ENCODE measurements around the gene ALLC.
"Not testable (repeated sequence)": the region's sequence is repeated elsewhere in the genome, so short reads cannot be mapped to it uniquely, and the experiment has no call there.

Gene ALLC

DNA sequence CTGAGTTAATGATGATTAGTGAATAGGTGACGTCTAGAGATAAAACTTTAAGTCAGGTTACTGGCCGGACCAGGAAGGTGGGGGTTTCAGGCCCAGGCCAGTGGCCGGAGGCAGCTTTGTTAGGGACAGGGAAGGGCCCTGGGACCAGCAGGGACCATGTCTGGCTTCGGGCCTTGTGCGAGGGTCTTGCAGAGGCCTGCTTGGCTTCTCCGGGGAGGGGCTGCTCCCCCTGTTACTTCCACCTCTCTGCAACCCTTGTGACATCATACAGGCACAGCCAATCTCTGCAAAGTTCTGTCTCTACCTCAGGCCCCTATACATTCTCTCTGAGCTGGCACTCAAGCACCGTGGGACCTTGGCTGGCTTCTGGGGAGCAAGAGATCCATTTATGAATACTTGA lies at the start of gene ALLC:
Gene ALLC (plus strand): TSS at position 320 of the 400 bp plus-strand sequence. CDS start 12,958 bp downstream, outside the sequence.
- DNase-seq (ENCODE audit: low read depth), result no peak

DNA sequence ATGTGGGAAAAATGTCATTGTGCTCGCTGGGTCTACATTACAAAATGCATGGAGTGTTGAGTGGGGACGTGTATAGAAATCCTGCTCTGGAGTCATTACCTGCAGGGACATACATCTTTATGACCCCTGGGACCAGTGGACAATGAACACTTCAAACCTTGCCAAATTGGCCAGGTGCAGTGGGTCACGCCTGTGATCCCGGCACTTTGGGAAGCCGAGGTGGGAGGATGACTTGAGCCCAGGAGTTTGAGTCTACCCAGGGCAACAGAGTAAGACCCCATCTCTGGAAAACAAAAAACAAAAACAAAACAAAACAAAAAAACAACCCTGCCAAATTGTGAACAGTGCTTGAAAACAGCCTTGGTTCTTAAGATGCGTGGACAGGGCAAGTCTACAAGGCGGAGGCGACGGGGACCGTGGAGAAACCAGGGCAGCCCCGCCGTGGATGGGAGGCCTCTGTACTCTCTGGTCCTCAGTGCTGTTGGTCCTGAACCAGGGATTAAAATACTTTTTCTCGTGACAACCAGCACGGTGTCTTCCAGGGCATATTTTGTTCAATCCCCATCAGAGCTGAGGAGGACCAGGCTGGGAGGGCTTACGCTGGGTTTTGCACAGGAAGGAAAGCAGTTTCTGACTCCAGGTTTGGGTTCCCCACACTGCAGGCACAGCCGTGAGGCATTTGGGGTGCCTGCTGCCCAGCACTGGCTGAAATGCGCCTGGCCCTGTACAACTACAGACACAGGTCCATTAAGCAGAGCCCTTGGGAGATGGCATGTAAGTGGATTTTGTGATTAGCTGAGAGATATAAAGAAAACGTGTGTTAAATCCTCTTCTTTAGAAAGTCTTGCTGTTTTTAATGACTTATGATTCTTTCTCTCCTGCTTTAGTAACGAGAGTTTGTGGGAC lies 49.4 kb upstream of the ALLC start:
- no peak overlapping the region for H3K4me3 ChIP-seq (ENCODE audit: control insufficient read depth, low read depth, low read length)
- TF ChIP-seq, protein P1, sequence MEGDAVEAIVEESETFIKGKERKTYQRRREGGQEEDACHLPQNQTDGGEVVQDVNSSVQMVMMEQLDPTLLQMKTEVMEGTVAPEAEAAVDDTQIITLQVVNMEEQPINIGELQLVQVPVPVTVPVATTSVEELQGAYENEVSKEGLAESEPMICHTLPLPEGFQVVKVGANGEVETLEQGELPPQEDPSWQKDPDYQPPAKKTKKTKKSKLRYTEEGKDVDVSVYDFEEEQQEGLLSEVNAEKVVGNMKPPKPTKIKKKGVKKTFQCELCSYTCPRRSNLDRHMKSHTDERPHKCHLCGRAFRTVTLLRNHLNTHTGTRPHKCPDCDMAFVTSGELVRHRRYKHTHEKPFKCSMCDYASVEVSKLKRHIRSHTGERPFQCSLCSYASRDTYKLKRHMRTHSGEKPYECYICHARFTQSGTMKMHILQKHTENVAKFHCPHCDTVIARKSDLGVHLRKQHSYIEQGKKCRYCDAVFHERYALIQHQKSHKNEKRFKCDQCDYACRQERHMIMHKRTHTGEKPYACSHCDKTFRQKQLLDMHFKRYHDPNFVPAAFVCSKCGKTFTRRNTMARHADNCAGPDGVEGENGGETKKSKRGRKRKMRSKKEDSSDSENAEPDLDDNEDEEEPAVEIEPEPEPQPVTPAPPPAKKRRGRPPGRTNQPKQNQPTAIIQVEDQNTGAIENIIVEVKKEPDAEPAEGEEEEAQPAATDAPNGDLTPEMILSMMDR (conservative IDR thresholded peaks at IDR 0.05; ENCODE audit: control insufficient read depth, insufficient read depth, low read depth, low read length), result no peak
- no peak for DNase-seq (ENCODE audit: low read depth)

More for the DNA sequence above, at the start of gene ALLC:
- no peak within 1 kb of the TSS for H3K4me3 ChIP-seq (ENCODE audit: control insufficient read depth, low read depth, low read length)
- TF ChIP-seq, protein P1 (conservative IDR thresholded peaks at IDR 0.05; ENCODE audit: control insufficient read depth, insufficient read depth, low read depth, low read length), result no peak

DNA sequence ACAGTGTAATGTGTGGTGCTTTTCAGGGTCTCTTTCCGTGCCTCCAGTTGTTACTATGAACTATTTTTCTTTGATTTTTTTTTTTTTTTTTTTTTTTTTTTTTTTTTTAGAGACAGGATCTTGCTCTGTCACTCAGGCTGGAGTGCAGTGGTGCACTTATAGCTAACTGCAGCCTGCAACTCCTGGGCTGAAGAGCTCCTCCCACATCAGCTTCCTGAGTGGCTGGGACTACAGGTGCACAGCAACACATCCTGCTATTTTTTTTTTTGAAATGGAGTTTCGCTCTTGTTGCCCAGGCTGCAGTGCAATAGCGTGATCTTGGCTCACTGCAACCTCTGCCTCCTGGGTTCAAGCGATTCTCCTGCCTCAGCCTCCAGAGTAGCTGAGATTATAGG lies 48.7 kb upstream of the ALLC start:
- not testable (repeated sequence) for H3K4me3 ChIP-seq (ENCODE audit: control insufficient read depth, low read depth, low read length); DNase-seq (ENCODE audit: low read depth)

DNA sequence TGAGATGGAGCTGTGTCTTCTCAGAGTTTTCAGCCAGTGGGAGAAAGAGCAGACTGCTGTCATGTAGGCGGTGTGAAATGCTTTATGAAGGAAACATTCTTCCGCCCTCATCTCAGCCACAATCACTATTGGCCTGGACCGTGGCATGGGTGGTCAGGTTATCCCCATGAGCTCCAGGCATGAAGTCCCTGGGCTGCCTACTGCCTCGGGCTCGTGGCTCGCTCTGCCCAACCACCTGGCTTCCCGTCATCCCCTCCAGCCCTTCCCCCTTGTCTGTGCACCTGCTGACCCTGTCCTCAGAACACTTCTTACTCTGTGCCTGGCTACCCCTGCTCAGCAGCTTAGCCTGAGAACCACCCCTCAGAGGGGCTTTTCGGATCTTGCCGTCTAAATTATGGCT lies 47.6 kb upstream of the ALLC start:
- no peak for DNase-seq (ENCODE audit: low read depth)
- H3K4me3 ChIP-seq (ENCODE audit: control insufficient read depth, low read depth, low read length), result no peak overlapping the region
- TF ChIP-seq, protein P1 (conservative IDR thresholded peaks at IDR 0.05; ENCODE audit: control insufficient read depth, insufficient read depth, low read depth, low read length), result no peak

DNA sequence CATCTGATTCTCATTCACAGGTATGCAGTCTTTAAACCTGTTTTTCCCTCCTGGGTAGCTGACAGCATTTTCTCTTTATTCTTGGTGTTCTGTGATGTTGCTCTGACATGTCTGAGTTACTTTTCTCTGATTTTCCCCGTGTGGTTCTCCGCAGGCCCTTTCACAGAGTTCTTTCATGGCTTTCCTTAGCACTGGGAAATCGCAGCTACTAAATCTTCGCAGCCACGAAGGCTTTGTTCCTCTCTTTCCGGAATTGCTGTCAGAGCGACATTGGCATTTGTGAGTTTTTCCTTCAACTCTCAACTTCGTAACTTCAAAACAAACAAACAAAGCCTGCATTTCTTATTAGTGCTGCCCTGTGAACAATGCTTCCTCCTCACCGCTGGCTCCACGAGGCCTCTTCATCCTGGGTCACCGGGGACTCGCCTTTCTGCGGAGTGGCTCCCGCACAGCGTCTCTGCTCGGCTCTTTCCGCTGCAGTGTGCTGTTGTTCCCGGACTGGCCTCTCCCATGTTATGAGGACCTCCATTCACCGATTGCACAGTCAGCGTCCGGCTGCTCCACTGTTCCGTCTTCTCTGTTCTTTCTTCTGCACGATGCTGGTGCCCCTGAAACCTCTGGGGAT lies 47.0 kb upstream of the ALLC start:
- H3K4me3 ChIP-seq (ENCODE audit: control insufficient read depth, low read depth, low read length), result no peak overlapping the region
- no peak for DNase-seq (ENCODE audit: low read depth)
- TF ChIP-seq, protein P1 (conservative IDR thresholded peaks at IDR 0.05; ENCODE audit: control insufficient read depth, insufficient read depth, low read depth, low read length), result no peak

DNA sequence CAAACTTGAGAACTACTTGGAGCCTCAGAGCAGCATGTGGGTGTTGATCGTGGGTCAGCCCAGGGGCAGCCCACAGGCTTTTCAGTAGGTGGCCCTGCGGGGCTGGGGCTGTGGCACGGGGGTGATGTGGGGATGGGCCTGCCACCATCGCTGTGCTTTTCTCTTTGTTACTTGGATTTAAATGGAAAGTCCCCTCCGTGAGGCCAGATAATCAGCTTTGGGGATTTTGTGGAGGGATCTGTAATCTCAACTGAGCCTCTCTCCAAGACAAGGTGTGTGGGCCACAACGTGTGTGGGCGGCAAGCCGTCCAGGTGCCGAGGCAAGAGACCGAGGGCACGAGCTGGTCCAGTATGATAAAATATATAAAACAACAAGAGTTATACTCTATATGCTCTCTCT lies 46.4 kb upstream of the ALLC start:
- no peak overlapping the region for H3K4me3 ChIP-seq (ENCODE audit: control insufficient read depth, low read depth, low read length)
- no peak for DNase-seq (ENCODE audit: low read depth)
- TF ChIP-seq, protein P1 (conservative IDR thresholded peaks at IDR 0.05; ENCODE audit: control insufficient read depth, insufficient read depth, low read depth, low read length), result no peak
